DOHH2 (cell line): Measurements from ENCODE around the gene EPAS1.
"Not testable (repeated sequence)": the region's sequence is repeated elsewhere in the genome, so short reads cannot be mapped to it uniquely, and the experiment has no call there.

Experiments
- H3F3A ChIP-seq: fragments of 200-600 bp; sonication (generic), shearing (Covaris generic); 2 replicates; pipeline ENCODE4 v1.6.0; 2016; ENCODE audit warnings: antibody characterized with exemption, mild to moderate bottlenecking; ENCODE audit not compliant: control insufficient read depth, insufficient read depth
- H3K27ac ChIP-seq: fragments of 200-600 bp; sonication (generic); 2 replicates; pipeline ENCODE4 v1.5.1; 2014; ENCODE audit warnings: low read depth, mild to moderate bottlenecking, low read length, moderate library complexity
- H3K27me3 ChIP-seq: fragments of 200-600 bp; sonication (generic); 2 replicates; pipeline ENCODE4 v1.6.1; 2014; ENCODE audit warnings: mild to moderate bottlenecking, low read length, mixed read lengths; ENCODE audit not compliant: control insufficient read depth
- H3K36me3 ChIP-seq: fragments of 200-600 bp; sonication (generic); 2 replicates; pipeline ENCODE4 v1.6.1; 2014; ENCODE audit warnings: mild to moderate bottlenecking, low read length, moderate library complexity, mixed read lengths; ENCODE audit not compliant: control insufficient read depth
- H3K4me1 ChIP-seq: fragments of 200-600 bp; sonication (generic); 2 replicates; pipeline ENCODE4 v1.6.1; 2014; ENCODE audit warnings: mild to moderate bottlenecking, low read length, mixed read lengths; ENCODE audit not compliant: control insufficient read depth
- H3K4me2 ChIP-seq: fragments of 200-600 bp; sonication (generic); 2 replicates; pipeline ENCODE4 v1.6.0; 2014; ENCODE audit warnings: mild to moderate bottlenecking, low read length, moderate library complexity
- H3K4me3 ChIP-seq: fragments of 200-600 bp; sonication (generic); 2 replicates; pipeline ENCODE4 v1.5.1; 2014; ENCODE audit warnings: mild to moderate bottlenecking, low read length, mixed read lengths
- H3K79me2 ChIP-seq: fragments of 200-600 bp; sonication (generic); 2 replicates; pipeline ENCODE4 v1.6.1; 2014; ENCODE audit warnings: mild to moderate bottlenecking, low read length, mixed read lengths; ENCODE audit not compliant: control insufficient read depth
- H3K9me2 ChIP-seq: fragments of 200-600 bp; sonication (generic); replicated peaks from 2 replicates; pipeline ENCODE4 v1.6.1; 2014; ENCODE audit warnings: mild to moderate bottlenecking, low read length, mixed read lengths; ENCODE audit not compliant: control insufficient read depth
- H3K9me3 ChIP-seq: fragments of 200-600 bp; sonication (generic); 2 replicates; pipeline ENCODE4 v1.6.1; 2014; ENCODE audit warnings: antibody characterized with exemption, low read length, mixed read lengths; ENCODE audit not compliant: control insufficient read depth, insufficient read depth
- H4K20me1 ChIP-seq: fragments of 200-600 bp; sonication (generic); 2 replicates; pipeline ENCODE4 v1.6.0; 2014; ENCODE audit warnings: low read depth, mild to moderate bottlenecking, antibody characterized with exemption, low read length, moderate library complexity; ENCODE audit not compliant: control insufficient read depth, insufficient read depth
- EZH2phosphoT487 ChIP-seq: fragments of 200-600 bp; sonication (generic); IDR thresholded peaks from 2 replicates; pipeline ENCODE4 v1.6.1; 2017; ENCODE audit warnings: borderline replicate concordance, mild to moderate bottlenecking, antibody characterized with exemption, low read length, moderate library complexity, mixed read lengths
- TF ChIP-seq, protein P1 (sequence below): fragments of 200-600 bp; sonication (generic); IDR thresholded peaks from one replicate; pipeline ENCODE4 v1.5.1; 2014; ENCODE audit warnings: antibody characterized with exemption, mild to moderate bottlenecking, low read depth, low read length; ENCODE audit not compliant: poor library complexity, severe bottlenecking

The EPAS1 gene

DNA sequence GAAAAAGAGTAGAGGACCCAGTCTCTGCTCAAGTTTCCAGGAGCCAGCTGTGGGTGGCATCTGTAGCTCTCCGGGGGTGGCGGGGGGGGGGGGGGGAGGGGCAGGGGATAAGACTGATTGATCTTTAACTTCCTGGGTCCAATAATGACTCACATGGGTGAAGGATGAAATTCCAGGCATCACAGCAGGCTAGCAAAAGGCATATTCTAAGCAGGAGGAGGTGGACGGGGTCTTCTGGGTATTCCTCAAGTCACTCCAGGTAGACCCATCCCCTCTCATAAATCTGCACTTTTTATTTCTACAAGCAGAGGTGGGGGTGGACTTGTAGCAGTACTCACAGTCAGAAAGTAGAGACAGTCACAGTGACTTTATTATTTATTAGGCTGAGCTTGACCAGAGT, 96.7 kb downstream of the EPAS1 start:
- Histone ChIP-seq H3K4me1 (no peaks in the 10 kb centered on the region), H3K9me2 (no peaks in the 10 kb centered on the region), H3K9me3 (no peaks in the 10 kb centered on the region), H3K4me3 (no peak overlapping the region), H3K36me3 (no peaks in the 10 kb centered on the region), H3K4me2 (no peak overlapping the region), H3K27ac (no peak overlapping the region), H3K27me3 (peaks cover 16% of the 10 kb centered on the region), H3F3A (no peaks in the 10 kb centered on the region), H4K20me1 (no peaks in the 10 kb centered on the region), H3K79me2 (no peaks in the 10 kb centered on the region)
- TF ChIP-seq EZH2phosphoT487: no peak
- TF ChIP-seq, protein P1, sequence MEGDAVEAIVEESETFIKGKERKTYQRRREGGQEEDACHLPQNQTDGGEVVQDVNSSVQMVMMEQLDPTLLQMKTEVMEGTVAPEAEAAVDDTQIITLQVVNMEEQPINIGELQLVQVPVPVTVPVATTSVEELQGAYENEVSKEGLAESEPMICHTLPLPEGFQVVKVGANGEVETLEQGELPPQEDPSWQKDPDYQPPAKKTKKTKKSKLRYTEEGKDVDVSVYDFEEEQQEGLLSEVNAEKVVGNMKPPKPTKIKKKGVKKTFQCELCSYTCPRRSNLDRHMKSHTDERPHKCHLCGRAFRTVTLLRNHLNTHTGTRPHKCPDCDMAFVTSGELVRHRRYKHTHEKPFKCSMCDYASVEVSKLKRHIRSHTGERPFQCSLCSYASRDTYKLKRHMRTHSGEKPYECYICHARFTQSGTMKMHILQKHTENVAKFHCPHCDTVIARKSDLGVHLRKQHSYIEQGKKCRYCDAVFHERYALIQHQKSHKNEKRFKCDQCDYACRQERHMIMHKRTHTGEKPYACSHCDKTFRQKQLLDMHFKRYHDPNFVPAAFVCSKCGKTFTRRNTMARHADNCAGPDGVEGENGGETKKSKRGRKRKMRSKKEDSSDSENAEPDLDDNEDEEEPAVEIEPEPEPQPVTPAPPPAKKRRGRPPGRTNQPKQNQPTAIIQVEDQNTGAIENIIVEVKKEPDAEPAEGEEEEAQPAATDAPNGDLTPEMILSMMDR: no peak

DNA sequence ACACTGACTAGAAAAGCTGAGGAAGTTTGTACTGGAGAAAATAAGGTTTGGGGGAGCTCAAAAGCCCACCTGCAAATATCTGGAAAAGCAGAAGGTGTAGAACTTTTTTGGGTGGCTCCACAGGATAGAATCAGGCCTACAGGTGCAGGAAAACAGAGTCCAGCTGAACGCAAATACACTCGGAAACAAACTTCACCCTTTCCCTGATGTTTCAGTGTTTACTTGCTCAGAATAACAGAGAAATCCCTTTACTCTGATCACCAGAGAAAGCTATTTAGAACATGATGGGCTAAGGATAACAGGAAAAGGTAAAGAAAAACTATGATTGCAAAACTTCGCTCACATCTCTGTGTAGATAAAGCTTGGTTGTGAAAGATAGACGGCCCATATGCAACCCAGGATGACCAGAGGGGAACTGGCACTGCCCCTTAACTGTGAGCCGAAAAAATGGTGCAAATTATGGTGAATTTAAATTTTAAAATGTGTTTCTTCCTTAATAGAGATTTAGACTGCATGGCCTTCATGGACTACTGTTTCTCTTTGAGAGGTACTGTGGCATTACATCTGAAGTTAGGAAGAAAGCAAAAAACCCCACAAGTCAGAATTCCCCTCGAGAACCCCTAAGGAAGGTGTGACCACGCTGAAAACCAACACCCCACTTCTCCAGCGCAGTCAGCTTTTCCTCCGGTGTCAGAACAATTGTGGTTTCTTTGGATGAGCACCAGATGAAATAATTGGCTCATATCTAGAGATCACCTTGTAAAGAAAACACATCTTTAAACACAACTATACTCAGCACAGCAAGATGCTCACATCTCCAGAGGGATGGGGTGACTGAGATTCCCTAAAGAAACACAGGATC, 97.7 kb downstream of the EPAS1 start:
- Histone ChIP-seq H3K9me2 (no peaks in the 10 kb centered on the region), H3K79me2 (no peaks in the 10 kb centered on the region), H3K27ac (no peak overlapping the region), H3K36me3 (no peaks in the 10 kb centered on the region), H3K27me3 (peaks cover 21% of the 10 kb centered on the region), H3K4me2 (no peak overlapping the region), H4K20me1 (no peaks in the 10 kb centered on the region), H3F3A (no peaks in the 10 kb centered on the region), H3K9me3 (no peaks in the 10 kb centered on the region), H3K4me3 (no peak overlapping the region), H3K4me1 (no peaks in the 10 kb centered on the region)
- no peak for TF ChIP-seq EZH2phosphoT487
- TF ChIP-seq, protein P1: no peak

DNA sequence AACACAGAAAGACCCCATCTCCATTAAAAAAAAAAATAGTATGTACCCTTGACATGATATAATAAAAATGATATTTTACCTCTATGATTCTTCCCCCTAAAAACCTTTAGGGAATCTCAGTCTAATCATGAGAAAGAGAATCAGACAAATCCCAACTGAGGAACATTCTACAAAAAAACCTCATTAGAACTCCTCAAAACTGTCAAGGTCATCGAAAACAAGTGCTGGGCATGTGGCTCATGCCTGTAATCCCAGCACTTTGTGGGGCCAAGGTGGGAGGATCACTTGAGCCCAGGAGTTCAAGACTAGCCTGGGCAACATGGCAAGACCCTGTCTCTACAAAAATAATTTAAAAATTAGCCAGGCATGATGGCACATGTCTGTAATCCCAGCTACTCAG, 98.5 kb downstream of the EPAS1 start:
- not testable (repeated sequence) for H4K20me1 ChIP-seq, H3K9me3 ChIP-seq, H3K27ac ChIP-seq, H3K79me2 ChIP-seq, H3K4me1 ChIP-seq, H3K36me3 ChIP-seq, H3F3A ChIP-seq, H3K4me3 ChIP-seq, H3K4me2 ChIP-seq, H3K9me2 ChIP-seq
- peaks cover 23% of the 10 kb centered on the region for H3K27me3 ChIP-seq

DNA sequence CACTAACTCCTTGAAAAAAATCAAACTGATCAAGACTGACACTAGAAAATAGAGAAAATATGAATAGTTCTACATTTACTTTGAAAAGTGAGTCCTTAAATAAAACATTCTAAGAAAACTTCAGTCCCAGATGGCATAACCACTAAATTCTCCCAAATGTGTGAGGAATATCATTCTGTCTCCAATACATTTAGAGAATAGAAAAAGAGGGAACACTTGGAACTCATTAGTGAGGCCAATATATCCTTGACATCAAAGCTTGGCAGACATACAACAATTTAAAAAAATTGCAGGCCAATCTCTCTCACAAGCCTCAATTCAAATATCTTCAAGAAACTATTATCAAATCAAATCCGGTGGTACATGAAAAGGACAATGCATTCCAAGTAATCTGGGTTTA, 102.8 kb downstream of the EPAS1 start:
- Histone ChIP-seq H3K36me3 (no peaks in the 10 kb centered on the region), H3K4me1 (no peaks in the 10 kb centered on the region), H3K27ac (no peak overlapping the region), H3F3A (no peaks in the 10 kb centered on the region), H3K27me3 (peaks cover 19% of the 10 kb centered on the region), H3K9me3 (no peaks in the 10 kb centered on the region), H4K20me1 (no peaks in the 10 kb centered on the region), H3K4me3 (no peak overlapping the region), H3K79me2 (no peaks in the 10 kb centered on the region), H3K4me2 (no peak overlapping the region), H3K9me2 (no peaks in the 10 kb centered on the region)
- TF ChIP-seq, protein P1: no peak
- TF ChIP-seq EZH2phosphoT487: no peak
